Colonic mucosa (tissue), 4 donors: ENCODE data around the gene MUSTN1. TPM values are rescaled to one million over a fixed set of nuclear protein-coding genes. Genes with fewer than 3 reads are reported as not detected.

Source experiments
- DNase-seq: peaks from one replicate; pipeline ENCODE4 v3.0.0-alpha.2; 2020
- H3K27ac ChIP-seq: fragments of 200-600 bp; one replicate; pipeline ENCODE4 v1.8.0; 2021
- H3K27me3 ChIP-seq: fragments of 200-600 bp; one replicate; pipeline ENCODE4 v1.8.0; 2021
- H3K36me3 ChIP-seq: fragments of 200-600 bp; one replicate; pipeline ENCODE4 v1.8.0; 2021
- H3K4me1 ChIP-seq: fragments of 200-600 bp; one replicate; pipeline ENCODE4 v1.8.0; 2021; ENCODE audit warnings: mild to moderate bottlenecking
- H3K4me3 ChIP-seq: fragments of 200-600 bp; one replicate; pipeline ENCODE4 v1.8.0; 2021
- H3K9ac ChIP-seq, 2 donors: one replicate each; pipeline ENCODE4 v1.7.0; 2013; ENCODE audit warnings: control low read depth in 2 of 2, low read depth in 2 of 2, low read length in 2 of 2
- H3K9me3 ChIP-seq: fragments of 200-600 bp; one replicate; pipeline ENCODE4 v1.8.0; 2021
- intact Hi-C: fragments of 100-400 bp; cut with DNase I; formaldehyde crosslinking; loops from one replicate; pipeline ENCODE4 v1.14.1; 2022
- total RNA-seq, 2 donors: library from RNA; stranded (reverse); fragmentation: NEBNext Ultra II Directional in 1 of 2; extraction: Animal tissue kit (Norgen Biotek cat#: 25700) in 1 of 2; gene quantifications; one replicate each; pipeline ENCODE4 v1.2.1, GENCODE V29; 2021
- TF ChIP-seq, protein P1 (sequence below): fragments of 200-600 bp; IDR thresholded peaks from one replicate; pipeline ENCODE4 v1.8.0; 2022; ENCODE audit warnings: antibody characterized with exemption, mild to moderate bottlenecking
- donor health status: healthy.
- donor health status: DM: no; HTN: no; CAD: no.
- donor health status: DM: no; HTN: no; CAD: no.

MUSTN1 gene
- total RNA-seq, 2 donors from 2014 or later = 1.5 to 3.2 TPM

DNA sequence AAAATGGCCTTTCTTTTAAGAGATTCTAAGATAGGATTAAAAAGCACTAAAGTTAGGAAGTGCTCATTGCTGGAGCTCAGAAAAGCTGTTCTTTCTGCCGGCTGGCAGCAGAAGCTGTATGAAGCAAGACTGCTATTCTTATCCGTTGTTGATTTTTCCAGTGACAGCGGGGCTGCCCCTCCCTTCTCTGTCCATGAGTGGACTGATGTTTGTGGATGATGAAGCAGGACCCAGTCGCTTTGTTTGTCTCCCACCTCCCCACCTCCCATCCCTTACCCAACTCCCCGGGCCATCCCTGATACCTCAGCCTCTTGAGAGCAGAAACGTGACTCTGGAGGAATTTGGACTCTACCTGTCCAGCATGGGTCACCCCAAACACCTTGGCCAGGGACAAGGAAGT, 10.3 kb upstream of the MUSTN1 start:
- TF ChIP-seq, protein P1, sequence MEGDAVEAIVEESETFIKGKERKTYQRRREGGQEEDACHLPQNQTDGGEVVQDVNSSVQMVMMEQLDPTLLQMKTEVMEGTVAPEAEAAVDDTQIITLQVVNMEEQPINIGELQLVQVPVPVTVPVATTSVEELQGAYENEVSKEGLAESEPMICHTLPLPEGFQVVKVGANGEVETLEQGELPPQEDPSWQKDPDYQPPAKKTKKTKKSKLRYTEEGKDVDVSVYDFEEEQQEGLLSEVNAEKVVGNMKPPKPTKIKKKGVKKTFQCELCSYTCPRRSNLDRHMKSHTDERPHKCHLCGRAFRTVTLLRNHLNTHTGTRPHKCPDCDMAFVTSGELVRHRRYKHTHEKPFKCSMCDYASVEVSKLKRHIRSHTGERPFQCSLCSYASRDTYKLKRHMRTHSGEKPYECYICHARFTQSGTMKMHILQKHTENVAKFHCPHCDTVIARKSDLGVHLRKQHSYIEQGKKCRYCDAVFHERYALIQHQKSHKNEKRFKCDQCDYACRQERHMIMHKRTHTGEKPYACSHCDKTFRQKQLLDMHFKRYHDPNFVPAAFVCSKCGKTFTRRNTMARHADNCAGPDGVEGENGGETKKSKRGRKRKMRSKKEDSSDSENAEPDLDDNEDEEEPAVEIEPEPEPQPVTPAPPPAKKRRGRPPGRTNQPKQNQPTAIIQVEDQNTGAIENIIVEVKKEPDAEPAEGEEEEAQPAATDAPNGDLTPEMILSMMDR = no peak
- Histone ChIP-seq H3K4me3 (no peak overlapping the region), H3K36me3 (no peaks in the 10 kb centered on the region), H3K9ac (no peak overlapping the region), H3K27me3 (no peaks in the 10 kb centered on the region), H3K27ac (peak overlapping the region; percentile 17), H3K4me1 (no peaks in the 10 kb centered on the region), H3K9me3 (no peaks in the 10 kb centered on the region)
- DNase-seq = peak; percentile 39
- intact Hi-C loops = no loop called here

DNA sequence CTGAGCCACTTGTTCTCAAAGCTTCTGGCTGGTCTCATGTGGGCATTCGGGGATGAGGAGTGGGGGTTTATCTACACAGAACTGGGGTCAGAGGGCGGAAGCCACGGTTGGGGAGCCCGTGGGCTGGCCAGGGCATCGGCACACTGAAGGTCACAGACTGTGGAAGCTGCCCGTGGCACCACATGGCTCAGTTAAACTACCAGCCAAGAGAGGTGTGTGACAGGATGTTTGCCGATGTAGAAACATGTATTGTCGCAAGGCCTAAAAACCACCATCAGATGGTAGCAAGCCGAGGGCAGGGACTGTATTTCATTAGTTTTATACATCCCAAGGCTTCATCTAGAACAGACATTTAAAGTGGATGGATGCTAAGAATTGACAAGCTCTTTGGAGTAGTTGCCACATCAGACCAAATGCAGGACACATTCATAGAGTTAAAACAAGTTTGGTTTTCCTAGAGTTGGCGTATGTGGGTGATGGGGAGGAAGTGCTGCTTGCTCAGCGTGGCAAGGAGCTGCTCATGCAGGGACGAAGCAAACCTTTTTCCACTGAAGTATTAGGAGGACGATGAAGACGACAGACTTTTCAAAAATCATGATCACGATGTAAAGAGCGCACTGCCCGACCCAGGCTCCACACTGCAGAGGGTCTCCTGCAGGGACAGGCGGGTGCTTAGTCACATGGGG, 9.6 kb upstream of the MUSTN1 start:
- TF ChIP-seq, protein P1 = no peak
- no peak for DNase-seq
- H3K27ac ChIP-seq = no peak overlapping the region
- H3K9me3 ChIP-seq = no peaks in the 10 kb centered on the region
- H3K9ac ChIP-seq = no peak overlapping the region
- H3K4me3 ChIP-seq = no peak overlapping the region
- no peaks in the 10 kb centered on the region for H3K4me1 ChIP-seq
- intact Hi-C loops = no loop called here
- no peaks in the 10 kb centered on the region for H3K27me3 ChIP-seq
- no peaks in the 10 kb centered on the region for H3K36me3 ChIP-seq

DNA sequence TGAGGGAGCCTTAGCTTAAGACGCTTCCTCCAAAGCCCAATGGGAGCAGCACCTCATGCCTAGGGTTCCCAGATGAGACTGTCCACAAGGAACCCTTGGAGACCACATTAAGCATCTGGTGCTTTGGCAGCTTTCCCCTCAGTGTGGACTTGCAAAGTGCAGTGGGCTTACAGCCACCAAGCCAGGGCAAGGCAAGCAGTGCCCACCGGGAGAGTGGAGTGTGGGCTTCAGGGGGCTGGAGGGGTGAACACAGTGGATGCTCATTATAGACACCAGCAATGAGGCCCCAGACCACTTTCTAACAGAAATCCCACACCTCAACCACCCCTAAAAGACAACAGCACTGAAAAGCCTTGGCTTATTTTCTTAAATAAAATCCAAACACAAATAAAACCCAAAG, 9.1 kb upstream of the MUSTN1 start:
- intact Hi-C loops = no loop called here
- H3K9me3 ChIP-seq = no peaks in the 10 kb centered on the region
- no peaks in the 10 kb centered on the region for H3K4me1 ChIP-seq
- no peak overlapping the region for H3K27ac ChIP-seq
- no peak for DNase-seq
- H3K36me3 ChIP-seq = no peaks in the 10 kb centered on the region
- H3K9ac ChIP-seq = peak overlapping the region in 1 of 2 donors; percentile 24
- H3K27me3 ChIP-seq = no peaks in the 10 kb centered on the region
- TF ChIP-seq, protein P1 = no peak
- no peak overlapping the region for H3K4me3 ChIP-seq

DNA sequence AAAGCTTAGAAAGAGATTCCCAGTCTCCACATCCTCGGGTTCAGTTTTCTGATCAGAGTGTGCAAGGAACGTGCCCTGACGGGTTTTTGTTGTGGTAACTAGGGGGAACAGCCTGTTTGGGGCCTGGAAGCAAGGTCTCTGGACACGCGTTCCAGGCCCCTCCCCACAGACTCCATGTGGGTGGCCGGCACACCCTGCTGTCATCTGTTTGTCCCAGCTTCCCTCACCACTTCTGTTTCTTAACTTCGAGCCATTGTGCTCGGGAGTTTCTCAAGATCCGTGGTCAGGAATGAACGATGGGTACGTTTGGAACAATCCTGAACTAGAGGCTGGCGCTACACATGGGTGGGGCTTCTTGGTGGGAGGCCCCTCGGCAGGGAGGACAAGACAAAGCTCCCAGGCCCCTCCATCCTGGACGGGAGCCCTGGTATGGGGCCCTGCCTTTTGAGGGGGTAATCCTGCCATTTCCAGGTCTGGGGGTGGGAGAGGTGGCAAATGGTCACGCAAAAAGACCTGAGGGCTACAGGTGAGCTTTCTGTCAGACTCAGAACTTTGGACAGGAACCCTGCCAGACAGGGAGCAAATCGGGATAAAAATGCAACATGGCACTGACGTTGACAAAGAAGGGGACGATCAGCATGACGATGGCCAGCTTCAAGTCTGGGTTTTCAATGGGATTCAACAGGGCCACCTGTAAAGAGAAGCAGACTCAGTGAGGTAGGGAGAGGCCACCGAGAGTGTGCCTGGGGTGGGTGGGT, 8.5 kb upstream of the MUSTN1 start:
- no peak overlapping the region for H3K27ac ChIP-seq
- no peaks in the 10 kb centered on the region for H3K9me3 ChIP-seq
- H3K27me3 ChIP-seq = no peaks in the 10 kb centered on the region
- no peaks in the 10 kb centered on the region for H3K36me3 ChIP-seq
- intact Hi-C loops = no loop called here
- no peak overlapping the region for H3K4me3 ChIP-seq
- TF ChIP-seq, protein P1 = no peak
- no peak for DNase-seq
- no peak overlapping the region for H3K9ac ChIP-seq
- H3K4me1 ChIP-seq = no peaks in the 10 kb centered on the region

DNA sequence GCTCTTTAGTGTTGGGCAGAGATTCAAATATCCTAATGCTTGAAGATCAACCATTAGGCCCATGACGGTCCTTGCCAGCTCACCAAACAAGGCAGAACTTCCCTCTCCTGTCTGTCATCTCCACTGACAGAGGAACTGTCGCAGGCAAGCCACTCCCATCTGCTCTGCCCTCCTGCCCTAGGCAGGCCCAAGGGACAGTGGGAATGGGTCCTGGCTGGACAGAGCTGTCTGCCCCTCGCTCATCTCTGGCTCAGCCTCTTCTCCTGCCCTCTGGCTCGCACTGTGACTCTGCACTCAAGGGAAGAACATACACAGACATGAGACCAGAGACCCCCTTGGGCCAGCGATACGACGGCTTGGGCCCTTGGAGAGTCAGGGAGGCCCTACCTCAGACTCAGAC, 7.6 kb upstream of the MUSTN1 start:
- Histone ChIP-seq H3K27me3 (no peaks in the 10 kb centered on the region), H3K36me3 (no peaks in the 10 kb centered on the region), H3K4me3 (no peak overlapping the region), H3K27ac (no peak overlapping the region), H3K4me1 (no peaks in the 10 kb centered on the region), H3K9ac (no peak overlapping the region), H3K9me3 (no peaks in the 10 kb centered on the region)
- no peak for DNase-seq
- TF ChIP-seq, protein P1 = no peak
- intact Hi-C loops = no loop called here
